ENCODE data around the gene PRKCH.

DNA sequence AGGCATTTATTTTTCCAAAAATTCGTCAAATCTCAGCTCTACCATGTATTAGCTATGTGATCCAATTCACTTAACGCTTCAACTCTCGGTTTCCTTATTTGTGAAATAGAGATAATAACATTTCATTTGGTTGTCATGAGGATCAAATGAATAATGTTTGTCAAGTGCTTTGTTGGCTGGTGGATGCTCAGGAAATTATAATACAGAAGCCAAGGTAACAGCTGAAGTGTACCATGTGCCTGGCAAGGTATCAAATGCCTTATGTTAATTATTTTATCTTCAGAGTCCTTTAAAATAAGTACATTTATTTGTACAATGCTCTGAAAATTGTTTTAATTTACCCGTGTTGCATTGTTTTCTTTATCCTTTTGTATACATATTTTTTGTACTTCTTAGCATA lies 6.1 kb upstream of the PRKCH start:
- TF ChIP-seq, protein P1, sequence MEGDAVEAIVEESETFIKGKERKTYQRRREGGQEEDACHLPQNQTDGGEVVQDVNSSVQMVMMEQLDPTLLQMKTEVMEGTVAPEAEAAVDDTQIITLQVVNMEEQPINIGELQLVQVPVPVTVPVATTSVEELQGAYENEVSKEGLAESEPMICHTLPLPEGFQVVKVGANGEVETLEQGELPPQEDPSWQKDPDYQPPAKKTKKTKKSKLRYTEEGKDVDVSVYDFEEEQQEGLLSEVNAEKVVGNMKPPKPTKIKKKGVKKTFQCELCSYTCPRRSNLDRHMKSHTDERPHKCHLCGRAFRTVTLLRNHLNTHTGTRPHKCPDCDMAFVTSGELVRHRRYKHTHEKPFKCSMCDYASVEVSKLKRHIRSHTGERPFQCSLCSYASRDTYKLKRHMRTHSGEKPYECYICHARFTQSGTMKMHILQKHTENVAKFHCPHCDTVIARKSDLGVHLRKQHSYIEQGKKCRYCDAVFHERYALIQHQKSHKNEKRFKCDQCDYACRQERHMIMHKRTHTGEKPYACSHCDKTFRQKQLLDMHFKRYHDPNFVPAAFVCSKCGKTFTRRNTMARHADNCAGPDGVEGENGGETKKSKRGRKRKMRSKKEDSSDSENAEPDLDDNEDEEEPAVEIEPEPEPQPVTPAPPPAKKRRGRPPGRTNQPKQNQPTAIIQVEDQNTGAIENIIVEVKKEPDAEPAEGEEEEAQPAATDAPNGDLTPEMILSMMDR (IDR thresholded peaks at IDR 0.05), result no peak
- no peak for TF ChIP-seq POLR2A (IDR thresholded peaks at IDR 0.05)

Measured in body of pancreas (tissue), 4 donors.